NCI-H69 (cell line): ENCODE measurements around the gene FRAS1.
"Not testable (repeated sequence)": the region's sequence is repeated elsewhere in the genome, so short reads cannot be mapped to it uniquely, and the experiment has no call there.

Experiments used
- DNase-seq: peaks from one replicate; lab custom pipeline; 2025; lab: John Stamatoyannopoulos, UW

The FRAS1 gene

DNA sequence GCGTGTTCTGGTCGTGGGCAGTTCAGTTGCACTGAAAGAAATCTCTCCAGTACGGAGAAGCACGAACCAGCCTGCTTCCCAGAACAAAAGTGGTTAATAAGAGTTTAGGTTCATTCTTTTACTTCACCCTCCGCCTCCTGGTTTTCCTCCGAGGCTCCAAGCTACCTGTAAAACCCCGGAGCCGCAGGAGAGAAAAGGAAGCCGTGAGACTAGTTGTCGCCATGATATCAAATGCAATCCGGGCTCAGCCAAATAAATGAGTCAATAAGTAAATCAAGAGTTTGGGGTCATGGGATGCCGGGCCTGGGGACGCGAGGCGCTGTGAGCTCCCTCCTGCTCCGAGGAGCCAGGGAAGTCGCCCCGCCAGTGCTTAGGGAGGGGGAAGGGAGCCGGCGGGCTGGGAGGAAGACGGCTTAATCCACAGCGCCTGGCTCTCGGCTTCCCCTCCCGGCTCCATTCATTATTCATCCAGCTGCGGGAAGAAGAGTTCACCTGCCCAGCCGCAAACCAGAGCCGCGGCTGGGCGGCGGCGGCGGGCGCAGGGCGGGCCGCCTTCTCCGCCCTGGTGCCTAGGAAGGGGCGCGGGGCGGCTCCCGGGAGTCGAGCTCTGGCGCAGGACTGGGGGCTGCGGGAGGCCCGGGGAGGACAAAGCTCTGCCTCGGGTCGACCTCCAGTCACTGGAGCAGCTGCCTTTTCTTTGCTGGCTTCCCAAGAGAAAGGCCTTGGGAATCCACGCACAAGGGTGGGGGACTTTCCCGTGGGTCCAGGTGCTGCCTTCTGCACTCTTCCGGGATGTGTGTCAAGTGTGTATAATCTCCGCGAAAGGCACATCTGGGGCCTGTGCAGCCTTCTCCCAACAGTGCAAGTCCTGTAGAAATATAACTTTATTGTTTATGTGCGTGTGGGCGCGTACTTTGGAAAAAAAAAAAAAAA is 1.7 kb downstream of the FRAS1 start:
- DNase-seq = peak; percentile 78

DNA sequence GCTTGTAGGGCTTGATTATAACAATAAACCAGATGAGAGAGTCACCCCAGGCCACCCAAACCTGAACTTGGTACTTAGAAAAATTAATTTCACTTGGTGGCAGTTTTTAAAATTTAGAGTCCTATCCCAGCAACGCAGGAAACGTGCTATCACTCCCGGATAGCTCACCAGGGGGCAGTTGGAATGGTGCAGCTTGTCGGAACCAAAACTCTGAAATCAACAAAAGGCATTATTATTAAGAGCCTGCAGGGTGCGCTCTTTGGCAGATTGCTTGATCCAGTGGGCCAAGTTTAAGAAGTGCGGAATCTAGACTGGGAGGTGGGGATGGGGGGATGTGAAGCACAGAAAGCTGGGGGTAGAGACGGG is 2.4 kb downstream of the FRAS1 start:
- peak; percentile 85 for DNase-seq

DNA sequence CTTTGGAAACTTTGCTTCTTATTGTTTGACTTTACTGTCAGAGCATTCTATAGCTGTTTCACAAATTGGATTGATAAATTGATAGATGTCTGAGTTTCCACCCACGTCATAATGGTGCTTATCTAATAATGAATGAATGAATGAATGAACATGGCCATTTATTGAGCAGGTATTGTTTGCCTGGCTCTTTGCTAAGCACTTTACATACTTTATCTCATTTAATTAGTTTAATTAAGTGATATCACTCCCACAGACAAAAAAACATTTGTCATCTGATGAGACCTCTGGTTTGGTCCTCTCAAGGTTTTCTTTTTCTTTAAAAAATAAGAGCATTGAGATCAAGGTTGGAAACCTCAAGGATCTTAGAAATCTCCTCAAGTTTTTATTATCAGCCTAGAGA is 2.8 kb downstream of the FRAS1 start:
- DNase-seq = no peak

DNA sequence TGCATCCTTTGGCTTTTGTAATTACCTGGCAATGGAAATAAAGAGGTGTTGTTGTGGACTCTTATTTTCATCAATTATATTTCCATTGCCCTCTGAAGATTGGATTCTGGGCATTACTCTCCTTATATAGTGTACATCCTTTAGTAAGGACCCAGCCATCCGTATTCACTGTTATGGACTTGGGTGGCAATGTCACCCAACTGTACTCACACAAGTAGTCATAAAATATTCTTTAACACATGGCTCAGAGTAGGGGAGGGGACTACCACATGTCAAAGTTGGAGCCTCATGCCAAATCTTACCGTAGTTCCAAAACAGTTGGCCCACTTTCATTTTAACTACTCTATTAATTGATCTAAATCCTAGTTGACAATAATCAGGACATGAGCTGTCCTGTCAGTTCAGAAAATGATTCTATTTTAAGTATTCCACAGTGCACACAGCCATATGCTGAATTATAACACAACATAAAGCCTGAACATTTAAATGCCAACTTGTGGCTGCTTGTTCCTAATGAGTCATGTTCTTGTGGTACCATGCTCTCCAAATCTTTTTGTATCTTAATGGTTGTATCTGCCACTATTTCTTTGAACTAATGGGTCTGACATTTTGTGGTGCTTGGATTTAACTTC is 4.9 kb downstream of the FRAS1 start:
- DNase-seq = no peak

DNA sequence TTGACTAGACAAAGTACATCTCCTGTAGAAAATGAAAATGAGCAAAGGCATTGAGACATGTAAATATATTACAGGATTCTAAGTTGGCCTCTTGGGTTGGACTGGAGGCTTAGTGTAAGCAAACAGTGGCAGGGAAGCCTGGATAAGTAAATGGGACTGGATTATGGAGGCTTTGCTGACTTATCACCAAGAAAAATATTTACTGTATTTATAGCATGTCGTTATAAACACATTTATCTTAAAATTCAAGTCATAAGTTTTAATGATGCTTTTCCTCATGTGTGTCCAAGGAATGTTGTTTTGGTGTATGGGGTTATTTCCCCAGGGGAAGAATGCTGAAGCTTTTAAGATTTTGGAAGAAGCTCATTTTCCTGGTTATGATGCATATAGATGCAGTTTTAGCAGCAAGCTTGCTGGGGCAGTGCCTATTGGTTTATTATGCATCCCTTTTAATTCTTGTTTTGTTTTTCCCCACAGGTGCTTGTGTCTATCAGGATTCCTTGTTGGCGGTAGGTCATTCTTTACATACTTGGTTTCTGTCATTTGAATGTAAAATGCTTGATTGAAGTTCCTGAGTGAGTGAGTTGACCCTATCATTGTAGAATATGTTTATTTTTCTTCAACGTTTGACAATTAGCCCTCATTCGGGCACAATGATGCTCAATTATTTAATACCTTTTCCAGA is 8.5 kb downstream of the FRAS1 start:
- peak; percentile 54 for DNase-seq

DNA sequence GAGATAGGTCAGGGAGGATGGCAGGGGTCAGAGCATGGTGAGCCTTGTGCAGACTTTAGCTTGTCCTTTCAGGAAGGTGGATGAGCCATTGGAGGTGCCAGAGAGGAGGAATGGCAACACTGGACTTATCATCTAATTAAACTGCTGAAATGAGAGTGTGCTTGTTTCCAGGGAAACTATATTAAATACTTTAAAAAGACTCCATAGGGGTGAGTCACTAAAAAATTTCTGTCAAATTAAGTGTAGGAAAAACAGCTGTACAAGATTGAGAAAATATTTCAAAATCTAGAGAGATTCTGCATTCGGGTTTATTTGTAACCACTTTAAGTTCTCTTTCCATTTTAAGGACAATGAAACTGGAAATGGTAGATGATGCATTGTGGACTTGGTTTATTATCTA is 11.4 kb downstream of the FRAS1 start:
- DNase-seq = no peak

DNA sequence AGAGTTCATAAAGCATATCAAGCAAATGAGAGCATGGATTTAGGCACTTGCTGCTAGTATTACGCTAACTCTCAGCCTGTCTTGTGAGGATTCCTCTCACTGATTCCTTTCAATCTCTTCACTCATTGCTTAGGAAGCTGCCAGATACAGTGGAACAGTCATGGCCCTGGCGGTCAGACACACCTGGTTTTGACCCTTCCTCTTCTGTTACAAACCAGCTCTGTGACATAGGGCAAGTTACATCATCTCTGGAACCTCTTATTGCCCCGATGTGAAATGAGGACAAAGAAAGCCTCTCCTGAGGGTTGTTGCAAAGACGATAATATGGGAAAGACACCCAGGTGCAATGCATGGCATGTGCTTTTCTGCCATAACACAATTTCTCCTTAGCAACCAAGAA is 12.2 kb downstream of the FRAS1 start:
- DNase-seq = no peak

DNA sequence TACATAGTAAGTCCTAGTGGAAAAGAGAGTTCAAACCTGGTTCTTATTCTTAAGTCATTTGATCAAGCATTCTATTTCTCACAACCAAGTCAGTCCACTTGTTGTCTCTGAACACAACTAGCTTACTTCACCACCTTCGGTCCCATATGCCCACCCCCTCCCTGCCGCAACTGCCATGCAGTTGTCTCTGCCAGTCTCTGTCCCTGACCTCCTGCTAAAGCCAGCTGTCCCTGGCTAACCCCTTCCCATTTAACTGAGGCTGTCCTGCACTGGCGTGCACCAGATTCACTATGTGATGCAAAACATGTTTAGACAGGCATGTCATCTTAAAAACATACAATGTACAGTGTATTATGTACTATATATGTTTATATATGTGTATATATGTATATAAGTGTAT is 12.7 kb downstream of the FRAS1 start:
- no peak for DNase-seq

DNA sequence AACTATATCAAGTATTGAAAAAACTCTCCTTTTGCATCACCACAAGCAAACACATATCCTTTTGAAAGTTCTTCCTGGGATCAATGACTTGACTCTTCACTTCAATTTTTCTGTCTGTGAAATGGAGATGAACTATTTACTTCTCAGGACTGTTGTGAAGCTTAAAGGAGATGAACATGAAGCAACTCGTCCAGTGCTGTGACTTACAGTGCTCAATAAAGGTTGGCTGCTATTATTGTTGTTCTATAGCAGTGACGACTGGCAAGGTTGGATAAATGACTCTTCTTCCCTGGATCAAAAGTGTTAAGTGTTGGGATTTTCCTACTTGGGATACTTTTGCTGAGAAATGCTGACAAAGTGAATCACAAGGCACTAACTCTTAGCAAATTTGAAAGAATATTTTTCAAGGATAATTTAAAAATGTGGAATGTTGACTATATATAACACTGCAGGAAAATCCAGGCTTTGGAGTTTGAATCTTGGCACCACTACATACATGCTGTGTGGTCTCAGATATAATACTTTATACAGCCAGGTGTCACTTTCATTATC is 13.7 kb downstream of the FRAS1 start:
- no peak for DNase-seq

DNA sequence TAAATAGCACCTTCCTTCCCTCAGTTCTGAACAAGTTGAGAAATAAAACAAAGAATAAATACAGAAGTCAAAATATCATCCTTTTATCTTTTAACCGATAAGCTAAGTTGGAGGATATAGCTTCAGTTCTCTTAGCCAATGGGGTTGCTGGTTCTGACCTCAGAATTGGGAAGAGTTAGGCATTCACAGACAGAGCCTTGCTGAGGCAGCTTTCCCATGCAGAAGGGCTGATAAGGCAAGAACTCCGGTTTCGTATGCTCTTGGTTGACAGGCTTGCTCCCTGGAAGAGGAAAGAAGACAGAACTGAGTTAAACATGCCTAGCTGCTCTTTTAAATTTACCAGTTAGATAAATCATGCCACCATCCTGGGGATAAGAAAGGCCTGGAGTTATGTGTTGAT is 17.6 kb downstream of the FRAS1 start:
- no peak for DNase-seq

DNA sequence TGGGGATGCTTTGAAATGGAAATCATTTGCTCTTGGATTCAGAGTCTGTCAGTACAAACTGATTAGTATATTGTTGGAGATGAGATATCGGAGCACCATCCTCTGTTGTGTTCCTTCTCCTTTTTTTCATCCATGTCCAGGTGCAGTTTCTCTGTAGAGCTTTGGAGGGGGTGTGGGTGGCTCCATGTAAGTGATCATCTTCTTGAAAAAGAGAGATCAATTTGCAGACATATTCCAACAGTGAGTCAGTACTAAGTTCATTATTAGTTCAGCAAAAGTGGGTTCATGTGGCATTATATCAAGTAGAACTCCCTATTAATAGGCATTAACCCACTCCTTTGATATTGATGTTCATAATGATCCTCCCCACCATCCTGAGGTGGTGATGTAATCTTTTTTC is 18.9 kb downstream of the FRAS1 start:
- no peak for DNase-seq

DNA sequence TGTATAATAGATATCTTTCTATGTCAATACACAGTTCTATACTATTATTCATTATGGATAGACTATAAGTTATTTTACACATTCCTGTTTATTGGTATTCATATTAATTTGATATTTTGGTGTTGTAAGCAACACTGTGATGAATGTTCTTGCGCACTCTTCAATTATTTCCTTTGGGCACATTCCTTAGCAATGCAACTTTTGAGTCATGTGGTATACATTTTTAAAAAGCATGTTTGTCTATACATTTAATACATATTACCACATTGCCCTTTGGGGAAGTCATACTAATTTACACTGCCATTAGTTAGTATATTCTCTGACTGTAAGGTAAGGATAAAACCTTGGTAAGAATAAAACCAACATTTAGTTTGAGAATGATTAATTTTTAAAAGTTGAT is 21.0 kb downstream of the FRAS1 start:
- DNase-seq = no peak

DNA sequence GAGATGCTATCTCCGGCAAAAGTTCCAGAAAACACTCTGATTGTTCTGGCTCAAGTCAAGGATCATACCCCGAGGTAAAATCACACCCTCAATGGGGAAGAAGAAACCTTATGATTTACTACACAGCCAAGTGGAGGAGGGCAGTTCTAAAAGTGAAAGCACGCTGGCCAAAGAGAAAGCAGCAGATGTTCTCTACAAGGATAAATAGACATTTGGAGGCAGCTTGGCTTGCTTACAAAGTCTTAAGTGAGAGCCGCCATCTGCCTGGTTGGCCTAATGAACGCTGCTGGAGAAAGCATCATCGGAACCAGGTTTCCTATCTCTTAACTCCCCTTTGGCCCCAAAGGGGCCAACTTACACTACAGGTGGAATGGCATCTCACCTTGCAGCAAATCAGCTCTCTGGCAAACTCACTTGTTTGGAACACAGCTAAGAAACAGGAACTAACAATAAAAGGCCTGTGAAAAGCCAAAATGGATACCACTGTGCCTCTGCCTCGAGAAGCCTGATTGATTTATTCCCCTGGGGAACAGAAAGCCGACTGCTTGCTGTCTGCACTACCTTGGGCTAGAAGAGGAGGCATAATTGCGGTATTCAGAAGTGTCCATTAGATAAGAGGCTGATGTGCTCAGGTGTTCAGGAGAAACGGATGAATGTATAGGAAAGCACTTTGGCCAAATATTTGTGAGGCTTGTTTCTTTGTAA is 22.8 kb downstream of the FRAS1 start:
- peak; percentile 94 for DNase-seq

DNA sequence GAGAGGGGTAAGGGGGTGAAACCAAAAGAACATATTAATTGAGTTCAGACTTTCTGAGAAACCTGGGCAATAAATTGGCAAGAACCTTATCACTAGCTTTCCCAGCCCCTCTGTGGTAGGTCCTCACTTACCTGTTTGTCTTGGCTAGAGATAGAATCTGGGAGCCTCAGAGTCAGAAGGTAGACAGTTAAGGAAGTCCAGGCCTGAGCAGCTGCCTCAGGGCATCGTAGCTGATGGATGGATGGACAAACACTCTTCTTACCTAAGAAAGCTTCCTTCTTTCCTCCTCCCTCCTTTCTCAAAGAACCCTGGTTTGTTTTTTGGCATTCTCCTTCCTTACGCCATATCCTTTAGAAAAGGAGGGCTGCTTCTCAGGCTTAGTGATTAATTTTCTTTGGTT is 24.4 kb downstream of the FRAS1 start:
- DNase-seq = peak; percentile 70

DNA sequence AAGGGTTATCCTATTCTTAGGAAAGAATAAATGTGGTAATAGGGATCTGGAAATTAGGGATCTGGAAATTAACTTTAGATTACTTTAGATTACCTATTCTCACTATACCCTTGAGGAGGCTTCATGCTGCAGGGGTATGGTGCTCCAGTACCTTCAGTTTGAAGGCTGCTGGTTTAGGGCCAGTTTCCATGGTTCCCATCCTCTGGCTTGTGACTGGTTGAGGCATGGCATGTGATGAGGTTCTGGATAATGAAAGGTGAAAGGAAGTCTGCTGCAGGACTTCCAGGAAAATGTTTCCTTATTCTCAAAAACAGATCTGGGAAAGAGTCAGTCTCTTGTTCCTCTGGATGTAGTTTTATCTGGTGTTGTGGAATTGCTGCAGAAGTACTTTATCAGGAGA is 25.9 kb downstream of the FRAS1 start:
- DNase-seq = no peak

DNA sequence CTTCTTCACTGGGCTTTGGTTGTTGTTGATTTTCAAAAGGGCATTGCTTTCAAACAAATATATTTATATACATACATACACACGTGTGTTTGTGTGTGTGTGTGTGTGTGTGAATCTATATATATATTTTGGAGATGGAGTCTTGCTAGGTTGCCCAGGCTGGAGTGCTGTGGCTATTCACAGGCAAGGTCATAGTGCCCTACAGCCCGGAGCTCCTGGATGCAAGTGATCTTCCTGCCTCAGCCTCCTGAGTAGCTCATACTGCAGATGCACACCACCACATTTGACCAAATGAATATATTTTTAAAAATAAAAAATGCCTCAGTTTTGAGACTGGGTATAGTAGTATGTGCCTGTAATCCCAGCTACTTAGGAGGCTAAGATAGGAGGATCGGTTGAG is 34.4 kb downstream of the FRAS1 start:
- no peak for DNase-seq

DNA sequence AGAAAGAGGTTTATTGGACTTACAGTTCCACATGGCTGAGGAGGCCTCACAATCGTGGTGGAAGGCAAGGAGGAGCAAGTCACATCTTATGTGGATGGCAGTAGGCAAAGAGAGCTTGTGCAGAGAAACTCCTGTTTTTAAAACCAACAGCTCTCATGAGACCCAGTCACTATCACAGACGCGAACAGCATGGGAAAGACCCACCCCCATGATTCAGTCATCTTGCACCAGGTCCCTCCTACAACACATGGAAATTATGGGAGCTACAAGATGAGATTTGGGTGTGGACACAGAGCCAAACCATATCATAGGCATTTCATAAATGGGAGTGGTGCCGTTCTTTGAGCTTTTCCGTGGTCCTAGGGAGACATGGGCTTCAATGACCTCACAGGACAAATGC is 35.2 kb downstream of the FRAS1 start:
- DNase-seq = not testable (repeated sequence)

DNA sequence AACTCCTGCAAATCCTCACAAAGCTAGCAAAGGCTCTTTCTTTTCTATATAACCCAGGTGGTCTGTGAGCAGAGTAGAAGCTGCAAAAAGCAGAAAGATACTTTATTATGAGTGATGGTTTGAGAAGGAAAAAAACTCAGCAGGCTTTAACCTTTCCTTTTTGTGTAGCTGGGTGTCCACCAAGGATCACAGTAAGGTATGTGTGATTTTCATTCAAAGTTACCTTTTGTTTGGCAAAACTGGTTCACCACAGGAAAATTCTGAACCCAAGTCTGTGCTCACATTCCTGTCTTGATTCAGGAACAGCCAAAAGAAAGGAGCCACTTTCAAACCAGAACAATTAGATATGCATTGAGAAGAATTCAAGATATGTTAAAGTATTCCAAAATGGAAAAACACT is 35.7 kb downstream of the FRAS1 start:
- no peak for DNase-seq

DNA sequence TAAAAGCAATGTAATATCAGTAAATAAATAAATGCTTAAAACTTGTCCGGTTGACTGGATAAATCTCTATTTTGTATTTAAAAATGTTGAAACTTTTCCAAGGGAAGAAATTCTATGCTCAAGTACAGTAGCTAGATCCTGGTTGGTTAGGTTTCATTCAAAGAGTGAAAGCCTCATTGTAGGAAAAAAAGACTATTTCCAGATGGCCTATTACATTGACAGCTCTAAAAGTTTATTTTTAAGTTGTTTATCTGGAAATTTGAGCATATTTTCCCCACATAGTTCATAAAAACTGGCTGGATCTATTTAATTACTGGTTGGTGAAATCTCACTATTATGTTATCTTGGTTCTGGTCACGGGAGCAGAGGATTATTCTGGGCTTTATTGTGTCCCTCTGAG is 38.0 kb downstream of the FRAS1 start:
- no peak for DNase-seq

DNA sequence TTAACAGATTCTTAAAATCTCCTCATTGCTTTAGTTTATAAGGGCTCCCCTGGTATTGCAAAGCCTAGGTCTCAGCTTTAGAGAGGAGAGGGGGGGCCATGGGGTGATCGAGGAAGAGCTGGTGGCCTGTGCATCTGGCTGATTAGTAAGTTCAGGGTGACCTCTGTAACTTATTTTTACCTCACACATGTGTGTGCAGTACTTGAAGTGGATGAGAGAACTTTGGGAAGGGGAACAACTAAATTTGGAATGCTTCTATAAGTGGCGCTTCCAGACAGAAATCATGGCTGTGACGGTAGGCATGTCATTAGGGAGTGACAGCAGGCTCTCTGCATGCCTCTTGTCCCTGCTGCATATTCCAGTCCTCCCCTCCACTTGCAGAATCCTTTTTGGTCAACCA is 41.9 kb downstream of the FRAS1 start:
- DNase-seq = no peak

DNA sequence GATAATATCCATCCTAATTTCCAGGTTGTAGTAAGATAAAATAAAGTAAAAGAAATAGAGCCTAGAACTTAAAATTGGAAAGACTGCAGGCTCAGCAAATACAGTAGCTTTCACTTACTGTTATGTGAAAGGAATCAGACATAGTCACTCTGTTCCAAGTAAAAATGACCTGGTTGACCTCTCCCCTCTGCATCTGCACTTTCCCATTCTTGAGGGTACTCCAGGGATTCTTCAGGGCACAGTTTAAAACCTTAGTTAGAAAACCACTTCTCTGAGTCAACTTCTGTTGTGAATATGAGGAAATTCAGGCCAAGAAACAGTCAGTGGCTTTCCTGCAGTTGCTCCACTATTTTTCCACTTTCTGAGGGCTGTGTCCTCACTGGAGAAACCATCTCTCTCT is 42.9 kb downstream of the FRAS1 start:
- DNase-seq = no peak

DNA sequence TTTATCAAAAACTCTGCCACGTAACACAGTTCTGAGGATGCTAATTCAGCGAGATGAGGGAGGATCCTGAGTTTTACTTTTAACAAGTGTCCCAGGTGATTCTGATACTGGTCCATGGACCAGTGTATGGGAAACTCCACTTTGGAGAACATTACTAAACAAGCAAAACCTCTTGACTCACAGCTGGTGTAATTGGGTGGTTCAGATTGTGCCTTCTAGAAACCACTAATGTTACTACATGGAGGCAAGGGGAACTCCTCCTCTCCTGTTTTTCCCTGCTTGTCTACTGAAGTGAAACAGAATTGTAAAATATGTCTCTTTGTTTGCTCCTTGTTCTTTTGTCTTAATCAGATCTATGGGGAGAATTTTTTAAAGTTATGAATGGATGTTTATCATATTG is 62.6 kb downstream of the FRAS1 start:
- DNase-seq = peak; percentile 15
